Measurements from ENCODE around the gene UBR3.
"Not testable (repeated sequence)": the region's sequence is repeated elsewhere in the genome, so short reads cannot be mapped to it uniquely, and the experiment has no call there.

Gene UBR3

DNA sequence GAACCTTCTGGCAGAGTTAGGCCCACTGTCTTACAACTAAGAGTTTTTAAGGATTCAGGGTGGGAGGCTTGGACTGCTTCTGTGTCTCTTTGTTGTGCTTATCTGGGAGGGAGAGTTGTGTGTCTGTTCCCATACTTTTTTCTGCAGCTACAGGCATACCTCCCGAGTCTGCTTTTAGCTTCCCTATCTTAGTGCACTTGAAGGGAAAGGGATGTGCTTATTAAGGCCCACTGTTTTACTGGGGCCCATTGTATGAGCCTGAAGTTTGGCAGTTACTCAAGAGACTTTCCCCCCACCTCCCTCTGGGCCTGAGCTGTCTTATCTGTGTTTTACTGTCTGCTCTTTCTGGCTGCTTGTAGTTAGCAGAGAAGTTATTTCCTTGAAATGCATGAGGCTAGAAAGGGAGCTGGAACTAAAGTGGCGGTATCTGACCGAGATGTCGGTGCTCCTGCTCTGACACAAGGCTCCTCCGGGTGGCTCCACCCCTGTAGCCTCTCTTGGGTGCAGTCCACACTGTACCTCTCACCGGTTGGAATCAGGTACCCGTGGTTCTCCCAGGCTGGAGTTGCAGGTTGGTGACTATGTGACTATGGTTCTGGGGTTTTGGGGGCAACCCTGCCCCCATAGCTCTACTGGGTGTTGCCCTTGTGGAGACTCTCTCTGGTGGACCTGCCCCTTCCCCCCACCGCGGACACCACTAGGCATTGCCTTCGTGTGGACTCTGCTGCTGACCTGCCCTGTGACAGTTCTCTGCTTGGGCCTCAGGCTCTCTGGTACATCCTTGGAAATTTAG lies 12.9 kb downstream of the UBR3 start:
- TF ChIP-seq ZNF274 (IDR thresholded peaks at IDR 0.05; ENCODE audit: low read depth, low read length) = no peak
- H3K4me3 ChIP-seq (ENCODE audit: low read length) = no peak overlapping the region

DNA sequence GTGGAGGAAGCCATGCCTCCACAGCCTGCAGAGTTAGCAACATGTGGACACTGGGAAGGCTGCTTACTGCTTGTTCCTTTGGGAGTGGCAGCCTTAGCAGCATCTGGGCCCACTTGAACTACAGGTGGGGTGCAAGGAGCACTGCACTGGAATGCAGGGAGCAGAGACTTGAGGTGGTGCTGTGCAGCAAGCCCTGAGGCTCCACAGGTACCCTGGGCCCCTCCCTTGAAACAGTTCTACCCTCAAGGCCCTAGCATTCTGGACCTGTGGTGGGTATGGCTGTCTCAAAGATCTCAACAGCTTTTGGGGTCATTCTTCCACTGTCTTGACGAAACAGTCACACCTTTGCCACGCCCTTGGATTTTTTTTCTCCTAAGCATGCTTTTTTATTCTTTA lies 13.5 kb downstream of the UBR3 start:
- H3K4me3 ChIP-seq (ENCODE audit: low read length) = no peak overlapping the region
- TF ChIP-seq ZNF274 (IDR thresholded peaks at IDR 0.05; ENCODE audit: low read depth, low read length) = no peak

DNA sequence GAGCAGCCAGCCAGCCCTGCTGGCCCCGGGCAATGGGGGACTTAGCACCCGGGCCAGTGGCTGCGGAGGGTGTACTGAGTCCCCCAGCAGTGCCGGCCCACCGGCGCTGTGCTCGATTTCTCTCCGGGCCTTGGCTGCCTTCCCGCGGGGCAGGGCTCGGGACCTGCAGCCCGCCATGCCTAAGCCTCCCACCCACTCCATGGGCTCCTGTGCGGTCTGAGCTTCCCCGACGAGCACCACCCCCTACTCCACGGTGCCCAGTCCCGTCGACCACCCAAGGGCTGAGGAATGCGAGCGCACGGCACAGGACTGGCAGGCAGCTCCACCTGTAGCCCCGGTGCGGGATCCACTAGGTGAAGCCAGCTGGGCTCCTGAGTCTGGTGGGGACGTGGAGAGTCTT lies 14.4 kb downstream of the UBR3 start:
- H3K4me3 ChIP-seq (ENCODE audit: low read length) = not testable (repeated sequence)

DNA sequence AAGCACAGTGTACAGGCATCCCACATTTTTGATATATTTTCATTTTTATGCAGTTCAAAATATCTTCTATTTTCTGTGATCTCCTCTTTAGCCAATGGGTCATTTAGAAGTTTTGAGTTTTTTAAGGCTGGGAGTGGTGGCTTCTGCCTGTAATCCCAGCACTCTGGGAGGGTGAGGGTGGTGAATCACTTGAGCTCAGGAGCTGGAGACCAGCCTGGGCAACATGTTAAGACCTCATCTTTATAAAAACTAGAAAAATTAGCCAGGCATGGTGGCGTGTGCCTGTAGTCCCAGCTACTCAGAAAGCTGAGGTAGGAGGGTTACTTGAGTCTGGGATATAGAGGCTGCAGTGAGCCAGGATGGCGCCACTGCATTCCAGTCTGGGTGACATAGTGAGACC lies 17.8 kb downstream of the UBR3 start:
- TF ChIP-seq ZNF274 (IDR thresholded peaks at IDR 0.05; ENCODE audit: low read depth, low read length) = no peak
- H3K4me3 ChIP-seq (ENCODE audit: low read length) = no peak overlapping the region

DNA sequence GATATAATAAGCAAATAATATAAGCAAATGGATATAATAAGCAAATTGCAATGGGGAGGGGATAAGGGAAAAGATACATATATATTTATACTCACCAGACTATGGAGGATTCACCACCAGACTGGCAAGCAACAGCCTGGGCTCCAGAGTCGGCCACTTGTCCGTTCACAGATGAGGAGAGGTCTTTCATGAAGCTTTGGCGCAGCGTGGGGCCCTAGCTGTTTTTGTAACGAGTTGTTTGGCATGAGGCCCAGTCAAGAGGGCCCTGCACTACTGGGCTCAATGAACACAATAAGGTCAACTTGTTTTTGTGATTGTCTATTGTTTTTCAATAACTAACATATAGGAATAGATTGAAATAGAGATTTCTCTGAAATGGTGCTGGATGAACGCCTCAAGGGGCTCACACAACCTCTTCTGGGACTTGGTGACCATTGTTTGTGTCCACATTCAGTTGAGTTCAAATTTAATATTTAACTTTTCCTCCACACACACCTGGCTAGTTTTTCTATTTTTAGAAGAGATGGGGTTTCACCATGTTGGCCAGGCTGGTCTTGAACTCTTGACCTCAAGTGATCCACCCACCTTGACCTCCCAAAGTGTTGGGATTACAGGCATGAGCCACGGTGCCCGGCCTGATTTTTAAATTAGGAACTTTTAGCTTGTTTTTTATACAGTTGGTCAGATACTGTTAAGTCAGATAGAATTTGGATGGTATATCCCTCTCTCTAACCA lies 21.9 kb downstream of the UBR3 start:
- not testable (repeated sequence) for H3K4me3 ChIP-seq (ENCODE audit: low read length)

DNA sequence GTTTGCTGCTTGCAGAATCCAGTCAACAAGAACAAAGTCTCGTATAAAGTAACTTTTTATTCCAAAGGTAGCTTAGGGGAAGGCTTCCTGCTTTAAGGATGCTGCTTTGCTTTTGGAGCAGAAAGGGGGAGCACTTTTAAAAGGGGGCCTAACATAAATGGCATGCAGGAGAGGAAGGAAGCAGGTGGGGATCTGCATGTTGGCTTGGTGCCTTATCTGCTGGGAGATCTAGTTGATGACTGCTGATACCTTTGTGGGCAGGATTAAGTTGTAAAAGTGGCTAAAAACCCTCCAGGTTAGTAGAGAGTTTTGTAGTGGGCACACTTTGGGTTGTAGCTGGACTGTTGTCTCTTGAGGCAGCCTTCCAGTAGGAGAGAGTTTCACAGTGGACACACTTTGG lies 22.5 kb downstream of the UBR3 start:
- TF ChIP-seq ZNF274 (IDR thresholded peaks at IDR 0.05; ENCODE audit: low read depth, low read length) = no peak
- H3K4me3 ChIP-seq (ENCODE audit: low read length) = no peak overlapping the region

DNA sequence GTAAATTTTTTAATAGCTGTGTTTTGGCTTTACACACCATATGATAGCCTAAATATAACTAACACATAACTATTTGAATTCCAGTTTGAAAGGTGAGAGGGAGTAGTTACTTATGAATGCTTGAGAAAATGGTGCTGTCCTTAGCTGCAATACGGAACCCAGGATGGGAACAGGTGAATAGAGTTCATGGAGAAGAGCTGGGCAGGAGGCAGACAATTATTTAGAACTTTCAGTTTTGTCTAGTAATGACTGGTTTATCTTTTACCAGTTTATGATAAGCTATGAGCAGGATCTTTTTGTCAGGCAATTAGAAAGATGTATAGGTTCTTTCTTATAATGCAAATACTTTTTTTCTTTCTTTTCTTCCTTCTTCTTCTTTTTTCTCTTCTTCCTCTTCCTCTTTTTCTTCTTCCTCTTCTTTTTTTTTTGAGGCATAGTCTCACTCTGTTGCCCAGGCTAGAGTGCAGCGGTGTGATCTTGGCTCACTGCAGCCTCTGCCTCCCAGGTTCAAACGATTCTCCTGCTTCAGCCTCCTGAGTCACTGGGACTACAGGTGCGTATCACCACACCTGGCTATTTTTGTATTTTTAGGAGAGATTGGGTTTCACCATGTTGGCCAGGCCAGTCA lies 25.9 kb downstream of the UBR3 start:
- H3K4me3 ChIP-seq (ENCODE audit: low read length) = no peak overlapping the region
- TF ChIP-seq ZNF274 (IDR thresholded peaks at IDR 0.05; ENCODE audit: low read depth, low read length) = no peak

DNA sequence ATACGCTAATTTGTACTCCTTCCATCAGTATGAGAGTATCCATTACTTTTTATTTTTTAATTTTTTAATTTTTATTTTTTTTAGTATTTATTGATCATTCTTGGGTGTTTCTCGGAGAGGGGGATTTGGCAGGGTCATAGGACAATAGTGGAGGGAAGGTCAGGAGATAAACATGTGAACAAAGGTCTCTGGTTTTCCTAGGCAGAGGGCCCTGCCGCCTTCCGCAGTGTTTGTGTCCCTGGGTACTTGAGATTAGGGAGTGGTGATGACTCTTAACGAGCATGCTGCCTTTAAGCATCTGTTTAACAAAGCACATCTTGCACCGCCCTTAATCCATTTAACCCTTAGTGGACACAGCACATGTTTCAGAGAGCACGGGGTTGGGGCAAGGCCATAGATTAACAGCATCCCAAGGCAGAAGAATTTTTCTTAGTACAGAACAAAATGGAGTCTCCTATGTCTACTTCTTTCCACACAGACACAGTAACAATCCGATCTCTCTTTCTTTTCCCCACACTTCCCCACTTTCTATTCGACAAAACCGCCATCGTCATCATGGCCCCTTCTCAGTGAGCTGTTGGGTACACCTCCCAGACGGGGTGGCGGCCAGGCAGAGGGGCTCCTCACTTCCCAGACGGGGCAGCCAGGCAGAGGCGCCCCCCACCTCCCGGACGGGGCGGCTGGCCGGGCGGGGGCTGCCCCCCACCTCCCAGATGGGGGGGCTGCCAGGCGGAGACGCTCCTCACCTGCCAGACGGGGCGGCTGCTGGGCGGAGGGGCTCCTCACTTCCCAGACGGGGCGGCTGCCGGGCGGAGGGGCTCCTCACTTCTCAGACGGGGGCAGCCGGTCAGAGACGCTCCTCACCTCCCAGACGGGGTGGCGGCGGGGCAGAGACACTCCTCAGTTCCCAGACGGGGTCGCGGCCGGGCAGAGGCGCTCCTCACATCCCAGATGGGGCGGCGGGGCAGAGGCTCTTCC lies 28.3 kb downstream of the UBR3 start:
- H3K4me3 ChIP-seq (ENCODE audit: low read length) = not testable (repeated sequence)

DNA sequence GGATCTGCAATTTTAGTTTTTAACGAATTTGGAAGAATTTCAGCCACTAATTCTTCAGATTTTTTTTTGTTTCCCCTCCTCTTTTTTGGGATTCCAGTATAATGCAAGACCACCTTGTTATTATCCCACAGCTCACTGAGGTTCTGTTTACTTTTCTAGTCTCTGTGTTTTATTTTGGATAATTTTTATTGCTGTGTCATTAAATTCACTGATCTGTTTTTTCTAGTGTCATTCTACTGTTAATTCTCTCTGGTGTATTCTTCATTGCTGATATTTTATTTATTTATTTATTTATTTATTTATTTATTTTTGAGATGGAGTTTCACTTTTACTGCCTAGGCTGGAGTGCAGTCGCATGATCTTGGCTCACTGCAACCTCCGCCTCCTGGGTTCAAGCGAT lies 32.2 kb downstream of the UBR3 start:
- no peak for TF ChIP-seq ZNF274 (IDR thresholded peaks at IDR 0.05; ENCODE audit: low read depth, low read length)
- H3K4me3 ChIP-seq (ENCODE audit: low read length) = no peak overlapping the region

DNA sequence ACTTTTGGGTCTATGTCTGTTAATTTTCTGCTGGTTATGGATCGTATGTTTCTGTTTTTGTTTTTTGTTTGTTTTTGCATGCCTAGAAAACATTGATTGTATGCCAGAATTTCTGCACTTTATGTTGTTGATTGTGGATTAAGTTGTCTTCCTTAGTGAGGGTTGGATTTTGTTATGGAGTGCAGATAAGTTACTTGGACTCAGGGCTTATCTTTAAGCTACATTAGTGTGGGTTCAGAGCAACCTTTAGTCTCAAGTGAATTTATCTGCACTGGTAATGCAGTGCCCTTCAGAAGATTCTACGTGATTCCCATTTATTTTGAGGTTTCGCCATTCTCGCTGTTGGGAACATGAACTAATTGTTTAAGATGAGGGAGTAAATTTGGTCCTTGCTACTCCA lies 32.9 kb downstream of the UBR3 start:
- no peak overlapping the region for H3K4me3 ChIP-seq (ENCODE audit: low read length)
- no peak for TF ChIP-seq ZNF274 (IDR thresholded peaks at IDR 0.05; ENCODE audit: low read depth, low read length)

DNA sequence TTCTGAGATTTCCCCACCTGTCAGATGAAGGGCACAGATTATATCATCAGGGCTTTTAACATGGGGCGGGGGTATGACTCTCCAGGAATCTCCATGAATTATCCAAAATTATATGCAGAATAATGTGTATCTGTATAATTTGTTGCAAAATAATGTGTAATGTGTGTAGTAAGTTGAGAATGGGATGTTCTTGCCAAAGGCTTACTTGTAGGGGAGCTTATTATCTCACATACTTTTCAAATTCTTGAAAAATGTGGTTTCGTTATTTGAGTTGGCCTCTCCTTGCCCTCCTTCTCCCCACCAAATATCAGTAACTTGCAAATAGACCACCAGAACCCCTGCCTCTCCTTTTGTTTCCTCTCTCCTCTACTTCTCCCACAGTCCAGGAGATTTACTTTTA lies 35.6 kb downstream of the UBR3 start:
- no peak for TF ChIP-seq ZNF274 (IDR thresholded peaks at IDR 0.05; ENCODE audit: low read depth, low read length)

DNA sequence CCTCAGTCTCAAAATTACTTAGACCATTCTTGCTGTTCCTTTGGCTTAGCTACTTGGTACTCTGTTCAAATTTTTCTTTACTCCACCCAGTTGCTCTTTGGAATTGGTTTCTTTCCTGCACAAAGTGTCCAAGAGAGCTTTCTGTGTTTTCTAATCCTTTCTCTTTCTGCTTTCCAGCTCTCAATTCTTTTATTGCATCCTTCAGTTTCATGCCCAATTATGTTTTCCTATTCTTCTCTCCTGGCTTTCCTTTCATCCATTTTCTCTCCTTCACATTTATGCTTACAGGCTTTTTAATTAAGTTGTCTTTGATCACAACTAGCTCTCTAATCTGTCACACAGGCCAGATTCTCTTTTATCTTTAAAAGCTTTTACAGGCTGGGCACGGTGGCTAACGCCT lies 38.2 kb downstream of the UBR3 start:
- H3K4me3 ChIP-seq (ENCODE audit: low read length) = no peak overlapping the region
- TF ChIP-seq ZNF274 (IDR thresholded peaks at IDR 0.05; ENCODE audit: low read depth, low read length) = no peak

More for the DNA sequence above, 35.6 kb downstream of the UBR3 start:
- no peak overlapping the region for H3K4me3 ChIP-seq (ENCODE audit: low read length)

DNA sequence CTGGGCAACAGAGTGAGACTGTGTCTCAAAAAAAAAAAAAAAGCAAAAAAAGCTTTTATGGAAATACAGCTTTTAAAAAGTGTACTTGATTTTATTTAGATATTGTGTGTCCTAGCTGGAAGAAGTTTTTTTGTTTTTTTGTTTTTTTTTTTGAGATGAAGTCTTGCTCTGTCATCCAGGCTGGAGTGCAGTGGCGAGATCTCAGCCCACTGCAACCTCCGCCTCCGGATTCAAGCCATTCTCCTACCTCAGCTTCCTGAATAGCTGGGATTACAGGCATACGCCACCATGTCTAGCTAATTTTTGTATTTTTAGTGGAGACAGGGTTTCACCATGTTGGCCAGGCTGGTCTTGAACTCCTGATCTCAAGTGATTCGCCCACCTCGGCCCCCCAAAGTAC lies 39.0 kb downstream of the UBR3 start:
- not testable (repeated sequence) for H3K4me3 ChIP-seq (ENCODE audit: low read length)

DNA sequence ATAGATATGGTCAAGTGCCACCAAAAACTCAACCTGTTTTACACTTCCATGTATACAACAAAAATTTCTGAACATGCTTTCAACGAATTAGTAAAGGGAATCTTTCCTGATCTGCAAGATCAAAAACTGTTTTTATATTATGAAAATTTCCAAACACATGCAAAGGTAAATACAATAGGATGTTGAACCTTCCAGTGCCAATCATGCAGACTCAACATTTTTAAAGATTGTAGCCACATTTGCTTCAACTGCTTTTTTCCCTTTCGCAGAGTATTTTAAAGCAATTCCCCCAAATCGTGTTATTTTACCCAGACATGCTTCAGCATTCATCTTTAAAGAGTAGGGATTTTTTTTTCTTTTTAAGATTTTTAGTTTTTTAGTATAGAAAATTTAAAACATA lies 40.3 kb downstream of the UBR3 start:
- H3K4me3 ChIP-seq (ENCODE audit: low read length) = no peak overlapping the region
- TF ChIP-seq ZNF274 (IDR thresholded peaks at IDR 0.05; ENCODE audit: low read depth, low read length) = no peak

Data from GM08714 (cell line).